HEK293 (cell line): ENCODE data around the gene KY.

Experiments
- ZNF510 ChIP-seq: fragments of 450-650 bp; formaldehyde crosslinking; IDR thresholded peaks from 2 replicates; pipeline ENCODE4 v1.5.1; 2018; ENCODE audit warnings: mild to moderate bottlenecking, missing genetic modification characterization, missing biosample characterization; ENCODE audit not compliant: insufficient replicate concordance
- TF ChIP-seq, protein P1 (sequence below): fragments of 450-650 bp; formaldehyde crosslinking; IDR thresholded peaks from 2 replicates; pipeline ENCODE4 v1.5.1; 2016; ENCODE audit warnings: missing biosample characterization, missing genetic modification characterization
- TF ChIP-seq, protein P2 (sequence below): fragments of 450-650 bp; formaldehyde crosslinking; IDR thresholded peaks from 2 replicates; pipeline ENCODE4 v1.5.1; 2016; ENCODE audit warnings: missing biosample characterization, missing genetic modification characterization

DNA sequence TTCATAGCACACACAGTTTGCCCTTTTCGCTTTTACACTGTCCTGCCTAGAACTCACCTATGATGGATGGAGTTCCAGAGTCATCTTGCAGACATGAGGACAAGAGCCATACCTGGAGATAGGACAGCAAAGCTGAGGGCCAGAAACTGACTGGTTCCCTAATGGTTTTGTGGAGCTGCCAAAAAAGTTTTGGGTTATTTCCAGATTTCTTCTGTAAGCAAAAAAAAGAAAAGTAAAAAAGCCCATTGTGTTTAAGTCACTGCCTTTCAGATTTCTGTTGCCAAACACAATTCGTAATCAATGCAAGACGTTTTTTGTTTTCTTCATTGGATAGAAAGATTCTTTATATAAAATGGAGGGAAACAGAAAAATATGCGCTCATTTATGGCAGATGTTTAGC lies 42.4 kb upstream of the KY start:
- TF ChIP-seq ZNF510 (tag by site-specific recombination): no peak
- TF ChIP-seq, protein P1, sequence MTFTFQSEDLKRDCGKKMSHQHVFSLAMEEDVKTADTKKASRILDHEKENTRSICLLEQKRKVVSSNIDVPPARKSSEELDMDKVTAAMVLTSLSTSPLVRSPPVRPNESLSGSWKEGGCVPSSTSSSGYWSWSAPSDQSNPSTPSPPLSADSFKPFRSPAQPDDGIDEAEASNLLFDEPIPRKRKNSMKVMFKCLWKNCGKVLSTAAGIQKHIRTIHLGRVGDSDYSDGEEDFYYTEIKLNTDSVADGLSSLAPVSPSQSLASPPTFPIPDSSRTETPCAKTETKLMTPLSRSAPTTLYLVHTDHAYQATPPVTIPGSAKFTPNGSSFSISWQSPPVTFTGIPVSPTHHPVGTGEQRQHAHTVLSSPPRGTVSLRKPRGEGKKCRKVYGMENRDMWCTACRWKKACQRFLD (tag by site-specific recombination): no peak
- TF ChIP-seq, protein P2, sequence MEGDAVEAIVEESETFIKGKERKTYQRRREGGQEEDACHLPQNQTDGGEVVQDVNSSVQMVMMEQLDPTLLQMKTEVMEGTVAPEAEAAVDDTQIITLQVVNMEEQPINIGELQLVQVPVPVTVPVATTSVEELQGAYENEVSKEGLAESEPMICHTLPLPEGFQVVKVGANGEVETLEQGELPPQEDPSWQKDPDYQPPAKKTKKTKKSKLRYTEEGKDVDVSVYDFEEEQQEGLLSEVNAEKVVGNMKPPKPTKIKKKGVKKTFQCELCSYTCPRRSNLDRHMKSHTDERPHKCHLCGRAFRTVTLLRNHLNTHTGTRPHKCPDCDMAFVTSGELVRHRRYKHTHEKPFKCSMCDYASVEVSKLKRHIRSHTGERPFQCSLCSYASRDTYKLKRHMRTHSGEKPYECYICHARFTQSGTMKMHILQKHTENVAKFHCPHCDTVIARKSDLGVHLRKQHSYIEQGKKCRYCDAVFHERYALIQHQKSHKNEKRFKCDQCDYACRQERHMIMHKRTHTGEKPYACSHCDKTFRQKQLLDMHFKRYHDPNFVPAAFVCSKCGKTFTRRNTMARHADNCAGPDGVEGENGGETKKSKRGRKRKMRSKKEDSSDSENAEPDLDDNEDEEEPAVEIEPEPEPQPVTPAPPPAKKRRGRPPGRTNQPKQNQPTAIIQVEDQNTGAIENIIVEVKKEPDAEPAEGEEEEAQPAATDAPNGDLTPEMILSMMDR (tag by site-specific recombination): no peak
